Skin of body (tissue), 2 donors: ENCODE results near the gene ZNF469. TPM values are rescaled to one million over a fixed set of nuclear protein-coding genes. Genes with fewer than 3 reads are reported as not detected.

Experiments used
- DNase-seq: peaks from one replicate; lab custom pipeline; 2025; lab: John Stamatoyannopoulos, UW
- total RNA-seq: library from RNA; depleted of rRNA; stranded (reverse); fragments of >200 nt; gene quantifications from one replicate; pipeline ENCODE4 v1.2.3, GENCODE V29; 2014

ZNF469 gene
- total RNA-seq, 1 donor from 2014 or later: 4.6 TPM

DNA sequence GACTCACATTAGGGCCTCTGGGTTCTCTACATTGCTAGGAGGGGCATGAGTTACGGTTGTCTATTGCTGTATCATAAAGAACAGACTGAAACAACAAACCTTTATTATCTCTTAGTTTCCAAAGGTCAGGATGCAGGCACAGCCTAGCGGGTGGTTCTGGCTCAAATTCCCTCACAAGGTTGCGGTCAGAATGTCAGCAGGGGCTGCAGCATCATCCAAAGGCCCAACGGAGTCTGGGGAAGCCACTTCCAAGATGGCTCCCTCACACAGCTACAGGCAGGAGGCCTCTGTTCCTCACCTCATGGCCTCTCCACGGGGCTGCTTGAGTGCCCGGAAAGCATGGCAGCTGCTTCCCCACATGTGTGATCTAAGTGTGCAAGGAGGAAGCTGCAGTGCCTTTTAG is 40.7 kb downstream of the ZNF469 start:
- DNase-seq: no peak

DNA sequence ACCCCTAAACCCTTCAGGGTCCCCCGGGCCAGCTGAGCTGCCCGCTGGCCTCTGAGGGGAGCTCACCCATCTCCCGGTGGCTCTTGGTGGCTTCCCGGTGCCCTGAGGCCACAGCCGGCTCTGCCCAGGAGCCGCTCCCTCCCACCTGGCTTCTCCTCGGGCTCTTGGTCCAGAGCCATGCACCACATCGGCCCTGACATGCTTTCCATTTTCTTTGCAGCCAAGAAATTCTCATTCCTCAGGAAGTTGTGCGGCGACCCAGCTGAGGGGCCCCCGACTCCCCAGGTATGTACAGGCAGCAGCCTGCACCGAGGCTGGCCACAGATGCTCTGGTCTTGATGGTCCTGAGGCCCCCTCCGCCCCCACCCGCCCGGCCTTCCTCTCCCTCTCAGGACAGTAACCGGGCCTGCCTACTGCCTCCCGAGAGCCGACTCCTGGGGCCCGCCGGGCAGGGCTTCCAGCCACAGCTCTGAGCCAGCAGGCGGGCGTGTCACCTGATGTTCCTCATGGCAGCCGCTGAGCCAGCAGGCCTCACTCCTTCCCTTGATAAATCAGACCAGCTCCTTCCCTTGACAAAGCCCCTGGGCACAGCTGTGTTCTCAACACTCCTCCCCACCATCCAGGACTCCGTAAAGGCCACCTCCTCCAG is 42.0 kb downstream of the ZNF469 start:
- no peak for DNase-seq

DNA sequence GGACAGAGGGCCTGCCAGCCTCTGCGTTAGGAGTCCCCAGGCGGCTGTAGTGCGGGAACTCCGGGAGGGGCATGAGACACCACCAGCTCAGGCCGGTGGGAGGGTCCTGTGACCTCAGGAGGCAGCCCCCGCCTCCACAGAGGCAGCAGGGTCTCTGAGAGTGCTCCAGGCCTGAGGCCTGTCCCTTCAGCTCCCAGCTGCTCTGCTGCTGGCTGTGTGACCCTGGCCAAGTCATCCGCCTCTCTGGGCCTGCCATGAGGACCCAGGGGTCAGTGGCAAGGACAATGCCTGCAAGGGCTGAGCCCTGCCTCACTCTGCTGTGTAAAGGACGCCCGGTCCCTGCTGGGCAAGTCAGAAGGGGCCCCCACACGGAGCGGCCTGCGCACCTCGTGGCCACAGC is 43.3 kb downstream of the ZNF469 start:
- DNase-seq: no peak

DNA sequence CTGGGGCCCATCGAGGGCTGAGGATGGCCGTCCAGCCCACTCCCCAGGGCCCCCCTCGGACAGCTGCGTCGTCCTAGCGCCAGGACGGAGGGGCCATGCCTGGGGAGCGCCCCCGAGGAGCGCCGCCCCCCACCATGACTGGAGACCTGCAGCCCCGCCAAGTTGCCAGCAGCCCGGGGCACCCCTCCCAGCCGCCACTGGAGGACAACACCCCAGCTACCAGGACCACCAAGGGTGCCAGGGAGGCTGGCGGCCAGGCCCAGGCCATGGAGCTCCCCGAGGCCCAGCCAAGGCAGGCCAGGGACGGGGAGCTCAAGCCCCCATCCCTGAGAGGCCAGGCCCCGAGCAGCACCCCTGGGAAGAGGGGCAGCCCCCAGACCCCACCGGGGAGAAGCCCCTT is 44.6 kb downstream of the ZNF469 start:
- no peak for DNase-seq

DNA sequence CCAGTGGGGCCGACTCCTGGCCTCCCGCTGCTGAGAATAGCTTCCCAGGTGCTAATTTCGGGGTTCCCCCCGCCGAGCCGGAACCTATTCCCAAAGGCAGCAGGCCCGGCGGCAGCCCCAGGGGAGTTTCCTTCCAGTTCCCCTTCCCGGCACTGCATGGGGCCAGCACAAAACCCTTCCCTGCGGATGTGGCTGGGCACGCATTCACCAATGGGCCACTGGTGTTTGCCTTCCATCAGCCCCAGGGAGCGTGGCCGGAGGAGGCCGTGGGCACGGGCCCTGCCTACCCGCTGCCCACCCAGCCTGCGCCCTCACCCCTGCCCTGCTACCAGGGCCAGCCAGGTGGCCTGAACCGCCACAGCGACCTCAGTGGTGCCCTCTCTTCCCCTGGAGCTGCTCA is 45.4 kb downstream of the ZNF469 start:
- no peak for DNase-seq

DNA sequence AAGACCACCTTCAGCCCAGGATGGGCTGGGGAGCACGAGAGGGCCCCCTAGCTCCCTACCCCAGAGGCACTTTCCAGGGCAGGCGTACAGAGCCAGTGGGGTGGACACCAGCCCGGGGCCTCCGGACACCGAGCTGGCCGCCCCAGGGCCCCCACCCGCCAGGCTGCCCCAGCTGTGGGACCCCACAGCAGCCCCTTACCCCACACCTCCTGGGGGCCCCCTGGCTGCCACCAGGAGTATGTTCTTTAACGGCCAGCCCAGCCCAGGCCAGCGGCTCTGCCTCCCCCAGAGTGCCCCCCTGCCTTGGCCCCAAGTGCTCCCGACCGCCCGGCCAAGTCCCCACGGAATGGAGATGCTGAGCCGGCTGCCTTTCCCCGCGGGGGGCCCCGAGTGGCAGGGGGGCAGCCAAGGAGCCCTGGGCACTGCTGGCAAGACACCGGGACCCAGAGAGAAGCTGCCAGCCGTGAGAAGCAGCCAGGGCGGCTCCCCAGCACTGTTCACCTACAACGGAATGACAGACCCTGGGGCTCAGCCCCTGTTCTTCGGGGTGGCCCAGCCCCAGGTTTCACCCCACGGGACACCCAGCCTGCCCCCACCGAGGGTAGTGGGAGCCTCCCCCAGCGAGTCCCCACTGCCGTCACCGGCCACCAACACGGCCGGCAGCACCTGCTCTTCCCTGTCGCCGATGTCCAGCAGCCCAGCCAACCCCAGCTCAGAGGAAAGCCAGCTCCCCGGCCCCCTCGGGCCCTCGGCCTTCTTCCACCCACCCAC is 46.0 kb downstream of the ZNF469 start:
- no peak for DNase-seq

DNA sequence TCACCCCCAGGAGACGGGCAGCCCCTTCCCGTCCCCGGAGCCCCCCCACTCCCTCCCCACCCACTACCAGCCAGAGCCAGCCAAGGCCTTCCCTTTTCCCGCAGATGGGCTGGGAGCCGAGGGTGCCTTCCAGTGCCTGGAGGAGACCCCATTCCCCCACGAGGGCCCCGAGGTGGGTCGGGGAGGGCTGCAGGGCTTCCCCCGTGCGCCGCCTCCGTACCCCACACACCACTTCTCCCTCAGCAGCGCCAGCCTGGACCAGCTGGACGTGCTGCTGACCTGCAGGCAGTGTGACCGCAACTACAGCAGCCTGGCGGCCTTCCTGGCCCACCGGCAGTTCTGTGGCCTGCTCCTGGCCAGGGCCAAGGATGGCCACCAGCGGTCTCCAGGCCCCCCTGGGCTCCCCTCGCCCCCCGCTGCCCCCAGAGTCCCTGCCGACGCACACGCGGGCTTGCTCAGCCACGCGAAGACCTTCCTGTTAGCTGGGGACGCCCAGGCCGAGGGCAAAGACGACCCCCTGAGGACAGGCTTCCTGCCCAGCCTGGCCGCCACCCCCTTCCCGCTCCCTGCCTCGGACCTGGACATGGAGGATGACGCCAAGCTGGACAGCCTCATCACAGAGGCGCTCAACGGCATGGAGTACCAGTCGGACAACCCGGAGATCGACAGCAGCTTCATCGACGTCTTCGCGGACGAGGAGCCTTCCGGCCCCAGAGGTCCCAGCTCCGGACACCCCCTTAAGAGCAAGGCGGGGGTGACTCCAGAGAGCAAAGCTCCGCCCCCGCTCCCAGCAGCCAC is 46.8 kb downstream of the ZNF469 start:
- no peak for DNase-seq

DNA sequence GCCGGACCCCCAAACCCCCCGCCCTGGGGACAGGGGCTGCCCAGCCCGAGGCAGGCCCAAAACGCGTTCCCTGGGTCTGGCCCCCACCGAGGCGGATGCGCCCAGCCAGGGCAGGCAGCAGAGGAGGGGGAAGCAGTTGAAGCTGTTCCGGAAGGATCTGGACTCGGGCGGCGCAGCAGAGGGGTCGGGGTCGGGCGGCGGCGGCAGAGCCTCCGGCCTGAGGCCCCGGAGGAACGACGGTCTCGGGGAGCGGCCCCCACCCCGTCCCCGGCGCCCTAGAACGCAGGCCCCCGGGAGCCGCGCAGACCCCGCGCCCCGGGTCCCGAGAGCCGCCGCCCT is 47.4 kb downstream of the ZNF469 start:
- no peak for DNase-seq

DNA sequence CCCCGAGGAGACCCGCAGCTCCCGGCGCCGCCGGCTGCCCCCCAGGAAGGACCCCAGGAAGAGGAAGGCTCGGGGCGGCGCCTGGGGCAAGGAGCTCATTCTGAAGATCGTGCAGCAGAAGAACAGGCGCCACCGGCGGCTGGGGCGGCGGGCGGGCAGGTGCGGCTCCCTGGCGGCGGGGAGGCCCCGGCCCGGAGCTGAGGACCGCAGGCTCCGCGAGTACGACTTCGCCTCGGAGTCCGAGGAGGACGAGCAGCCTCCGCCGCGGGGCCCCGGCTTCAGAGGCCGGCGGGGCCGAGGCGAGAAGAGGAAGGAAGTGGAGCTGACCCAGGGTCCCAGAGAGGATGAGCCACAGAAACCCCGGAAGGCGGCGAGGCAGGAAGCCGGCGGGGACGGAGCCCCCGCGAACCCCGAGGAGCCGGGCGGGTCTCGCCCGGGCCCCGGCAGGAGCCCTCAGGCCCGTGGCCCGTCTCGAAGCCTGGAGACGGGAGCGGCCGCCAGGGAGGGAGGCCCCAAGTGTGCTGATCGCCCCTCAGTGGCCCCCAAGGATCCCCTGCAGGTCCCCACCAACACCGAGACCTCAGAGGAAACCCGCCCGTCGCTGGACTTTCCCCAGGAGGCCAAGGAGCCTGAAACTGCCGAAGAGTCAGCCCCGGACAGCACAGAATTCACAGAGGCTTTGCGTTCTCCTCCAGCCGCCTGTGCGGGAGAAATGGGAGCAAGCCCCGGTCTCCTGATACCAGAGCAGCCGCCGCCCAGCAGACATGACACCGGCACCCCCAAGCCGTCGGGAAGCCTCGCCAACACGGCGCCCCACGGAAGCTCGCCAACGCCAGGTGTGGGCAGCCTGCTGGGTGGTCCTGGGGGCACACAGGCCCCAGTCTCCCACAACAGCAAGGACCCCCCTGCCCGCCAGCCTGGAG is 48.0 kb downstream of the ZNF469 start:
- DNase-seq: no peak

DNA sequence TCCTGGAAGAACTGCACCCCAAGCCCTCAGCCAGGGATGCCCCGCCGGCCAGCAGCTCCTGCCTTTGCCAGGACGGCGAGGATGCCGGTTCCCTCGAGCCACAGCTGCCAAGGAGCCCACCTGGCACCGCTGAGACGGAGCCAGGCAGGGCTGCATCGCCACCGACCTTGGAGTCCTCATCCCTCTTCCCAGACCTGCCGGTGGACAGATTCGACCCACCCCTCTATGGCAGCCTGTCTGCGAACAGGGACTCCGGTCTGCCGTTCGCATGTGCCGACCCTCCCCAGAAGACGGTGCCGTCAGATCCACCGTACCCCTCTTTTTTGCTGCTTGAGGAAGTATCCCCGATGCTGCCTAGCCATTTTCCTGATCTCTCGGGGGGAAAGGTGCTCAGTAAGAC is 48.9 kb downstream of the ZNF469 start:
- DNase-seq: no peak

DNA sequence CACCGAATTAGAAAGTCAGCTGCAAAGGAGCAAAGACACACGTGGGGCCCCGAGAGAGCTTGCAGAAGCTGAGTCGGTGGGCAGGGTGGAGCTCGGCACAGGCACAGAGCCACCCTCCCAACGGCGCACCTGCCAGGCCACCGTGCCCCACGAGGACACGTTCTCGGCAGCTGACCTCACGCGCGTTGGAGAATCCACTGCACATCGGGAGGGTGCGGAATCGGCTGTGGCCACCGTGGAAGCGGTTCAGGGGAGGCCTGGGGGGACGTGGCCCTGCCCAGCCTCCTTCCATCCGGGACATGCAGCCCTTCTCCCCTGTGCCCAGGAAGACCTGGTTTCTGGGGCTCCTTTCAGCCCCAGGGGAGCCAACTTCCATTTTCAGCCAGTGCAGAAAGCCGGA is 49.4 kb downstream of the ZNF469 start:
- DNase-seq: no peak

Other genes starting within 250 kb of the ZNF469 start
- 0.69 TPM for gene ZFPM1, start 70.3 kb downstream of the ZNF469 start, total RNA-seq
- gene ZC3H18, start 187.4 kb downstream of the ZNF469 start, total RNA-seq: 13.6 TPM